ENCODE measurements around the gene ZNF208. TPM values are rescaled to one million over a fixed set of nuclear protein-coding genes. Genes with fewer than 3 reads are reported as not detected.
"Not testable (repeated sequence)": the region's sequence is repeated elsewhere in the genome, so short reads cannot be mapped to it uniquely, and the experiment has no call there.

Gene ZNF208
- total RNA-seq (ENCODE audit: unreplicated experiment), result not detected
- long read RNA-seq, result 0 reads

- not testable (repeated sequence) for H3K4me3 Mint-ChIP-seq (ENCODE audit: unreplicated experiment); H3K4me1 Mint-ChIP-seq (ENCODE audit: low read depth, unreplicated experiment); H3K27ac Mint-ChIP-seq (ENCODE audit: unreplicated experiment); H3K27me3 Mint-ChIP-seq (ENCODE audit: unreplicated experiment); H3K36me3 Mint-ChIP-seq (ENCODE audit: unreplicated experiment); DNase-seq
- H3K9me3 Mint-ChIP-seq (ENCODE audit: unreplicated experiment), result peaks cover 11% of the 10 kb centered on the region
Observed at GRCh38 chr19:22010437-22011143, at the start of gene ZNF208. ZNF208 (minus strand) TSS chr19:22010943; CDS start chr19:22010794, 149 bp downstream.

DNA sequence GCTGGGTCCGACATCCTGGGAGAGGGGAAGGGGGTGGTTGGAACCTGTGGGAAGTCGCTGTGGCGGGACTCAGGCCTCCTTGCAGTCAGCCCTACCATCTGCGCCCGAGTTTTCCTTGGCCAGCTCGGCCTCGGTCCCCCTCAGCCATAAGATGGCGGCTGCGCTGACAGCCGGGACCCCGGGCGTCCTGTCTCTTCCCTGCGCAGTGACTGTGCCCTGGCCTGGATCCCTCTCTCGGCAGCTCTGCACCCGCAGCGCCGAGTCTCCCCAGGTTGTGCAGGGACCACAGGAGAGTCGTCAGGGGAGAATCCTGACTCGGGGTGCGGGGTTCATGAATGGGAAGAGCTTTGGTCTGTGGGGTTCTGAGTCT, 41.9 kb upstream of the ZNF208 start:
- no peaks in the 10 kb centered on the region for H3K27me3 Mint-ChIP-seq (ENCODE audit: unreplicated experiment)

GRCh38 chr19:22041151-22041550, 30.4 kb upstream of the ZNF208 start:
- not testable (repeated sequence) for H3K4me3 Mint-ChIP-seq (ENCODE audit: unreplicated experiment); H3K36me3 Mint-ChIP-seq (ENCODE audit: unreplicated experiment); H3K27me3 Mint-ChIP-seq (ENCODE audit: unreplicated experiment); H3K27ac Mint-ChIP-seq (ENCODE audit: unreplicated experiment); DNase-seq; H3K4me1 Mint-ChIP-seq (ENCODE audit: low read depth, unreplicated experiment)
- H3K9me3 Mint-ChIP-seq (ENCODE audit: unreplicated experiment), result peaks cover 20% of the 10 kb centered on the region

More for the DNA sequence above, 41.9 kb upstream of the ZNF208 start:
- Mint-ChIP-seq H3K36me3 (ENCODE audit: unreplicated experiment) (no peaks in the 10 kb centered on the region), H3K27ac (ENCODE audit: unreplicated experiment) (no peak overlapping the region), H3K4me3 (ENCODE audit: unreplicated experiment) (no peak overlapping the region), H3K9me3 (ENCODE audit: unreplicated experiment) (peaks cover 2% of the 10 kb centered on the region), H3K4me1 (ENCODE audit: low read depth, unreplicated experiment) (no peaks in the 10 kb centered on the region)
- no peak for DNase-seq
- TF ChIP-seq, protein P1, sequence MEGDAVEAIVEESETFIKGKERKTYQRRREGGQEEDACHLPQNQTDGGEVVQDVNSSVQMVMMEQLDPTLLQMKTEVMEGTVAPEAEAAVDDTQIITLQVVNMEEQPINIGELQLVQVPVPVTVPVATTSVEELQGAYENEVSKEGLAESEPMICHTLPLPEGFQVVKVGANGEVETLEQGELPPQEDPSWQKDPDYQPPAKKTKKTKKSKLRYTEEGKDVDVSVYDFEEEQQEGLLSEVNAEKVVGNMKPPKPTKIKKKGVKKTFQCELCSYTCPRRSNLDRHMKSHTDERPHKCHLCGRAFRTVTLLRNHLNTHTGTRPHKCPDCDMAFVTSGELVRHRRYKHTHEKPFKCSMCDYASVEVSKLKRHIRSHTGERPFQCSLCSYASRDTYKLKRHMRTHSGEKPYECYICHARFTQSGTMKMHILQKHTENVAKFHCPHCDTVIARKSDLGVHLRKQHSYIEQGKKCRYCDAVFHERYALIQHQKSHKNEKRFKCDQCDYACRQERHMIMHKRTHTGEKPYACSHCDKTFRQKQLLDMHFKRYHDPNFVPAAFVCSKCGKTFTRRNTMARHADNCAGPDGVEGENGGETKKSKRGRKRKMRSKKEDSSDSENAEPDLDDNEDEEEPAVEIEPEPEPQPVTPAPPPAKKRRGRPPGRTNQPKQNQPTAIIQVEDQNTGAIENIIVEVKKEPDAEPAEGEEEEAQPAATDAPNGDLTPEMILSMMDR (IDR thresholded peaks at IDR 0.05; ENCODE audit: partially characterized antibody, unreplicated experiment), result no peak

DNA sequence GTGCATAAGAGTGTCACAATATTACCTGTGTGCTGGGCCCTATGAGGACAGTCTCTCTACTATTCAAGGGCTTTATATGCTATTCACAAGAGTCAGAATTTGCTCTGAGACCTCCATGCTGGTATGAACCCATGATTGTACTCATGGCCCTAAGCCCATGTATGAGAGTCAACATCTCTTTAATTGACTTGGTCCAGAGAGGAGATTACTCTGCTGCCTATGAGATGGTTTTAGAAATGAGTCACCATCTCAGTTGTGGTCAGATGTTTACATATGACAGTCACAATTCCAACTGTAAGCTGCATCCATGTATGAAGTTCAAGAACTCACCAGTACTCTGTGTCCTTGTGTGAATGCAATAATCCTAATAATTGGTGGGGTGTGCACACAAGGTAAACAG, 19.9 kb upstream of the ZNF208 start:
- TF ChIP-seq, protein P1 (IDR thresholded peaks at IDR 0.05; ENCODE audit: partially characterized antibody, unreplicated experiment), result no peak
- H3K9me3 Mint-ChIP-seq (ENCODE audit: unreplicated experiment), result peaks cover 17% of the 10 kb centered on the region
- H3K27ac Mint-ChIP-seq (ENCODE audit: unreplicated experiment), result no peak overlapping the region
- H3K27me3 Mint-ChIP-seq (ENCODE audit: unreplicated experiment), result peaks cover 4% of the 10 kb centered on the region
- peaks cover 8% of the 10 kb centered on the region for H3K36me3 Mint-ChIP-seq (ENCODE audit: unreplicated experiment)
- no peaks in the 10 kb centered on the region for H3K4me1 Mint-ChIP-seq (ENCODE audit: low read depth, unreplicated experiment)
- H3K4me3 Mint-ChIP-seq (ENCODE audit: unreplicated experiment), result no peak overlapping the region
- DNase-seq, result no peak

DNA sequence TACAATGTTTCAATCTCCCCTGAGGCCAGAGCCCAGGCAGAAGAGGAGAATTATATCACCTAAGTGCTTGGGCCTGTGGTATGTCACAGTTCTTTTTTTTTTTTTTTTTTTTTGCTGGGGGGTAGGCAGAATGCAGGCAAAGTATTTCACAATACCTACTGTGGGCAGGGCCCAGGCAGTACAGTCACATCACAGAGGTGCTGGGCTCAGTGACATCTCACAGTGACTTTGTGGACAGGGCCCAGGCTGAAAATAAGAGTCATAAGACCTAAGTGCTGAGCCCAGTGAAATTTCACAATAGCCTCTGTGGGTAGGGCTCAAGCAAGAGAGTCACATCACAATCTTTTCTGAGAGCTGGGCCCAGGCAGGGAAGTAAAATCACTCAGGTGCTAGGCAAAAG, 15.9 kb upstream of the ZNF208 start:
- H3K27ac Mint-ChIP-seq (ENCODE audit: unreplicated experiment), result no peak overlapping the region
- H3K27me3 Mint-ChIP-seq (ENCODE audit: unreplicated experiment), result peaks cover 4% of the 10 kb centered on the region
- no peak for DNase-seq
- peaks cover 16% of the 10 kb centered on the region for H3K9me3 Mint-ChIP-seq (ENCODE audit: unreplicated experiment)
- TF ChIP-seq, protein P1 (IDR thresholded peaks at IDR 0.05; ENCODE audit: partially characterized antibody, unreplicated experiment), result no peak
- H3K4me1 Mint-ChIP-seq (ENCODE audit: low read depth, unreplicated experiment), result no peaks in the 10 kb centered on the region
- H3K4me3 Mint-ChIP-seq (ENCODE audit: unreplicated experiment), result no peak overlapping the region
- H3K36me3 Mint-ChIP-seq (ENCODE audit: unreplicated experiment), result peaks cover 8% of the 10 kb centered on the region

DNA sequence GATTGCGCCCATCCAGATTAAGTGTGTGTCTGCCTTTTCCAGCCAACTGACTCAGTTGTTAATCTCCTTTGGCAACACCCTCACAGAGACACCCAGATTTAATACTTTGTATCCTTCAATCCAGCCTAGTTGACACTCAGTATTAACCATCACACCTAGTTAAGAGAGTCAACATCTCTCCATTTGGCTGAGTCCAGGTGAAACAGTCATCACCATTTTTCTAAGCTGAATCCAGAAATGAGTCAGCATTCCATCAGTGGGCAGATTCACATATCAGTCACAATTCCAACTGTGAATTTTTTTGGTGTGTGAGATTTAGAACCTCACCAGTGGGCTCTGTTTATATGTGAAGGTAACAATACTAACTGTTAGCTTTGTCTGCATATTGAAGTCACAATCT, 14.8 kb upstream of the ZNF208 start:
- not testable (repeated sequence) for H3K27ac Mint-ChIP-seq (ENCODE audit: unreplicated experiment); H3K4me1 Mint-ChIP-seq (ENCODE audit: low read depth, unreplicated experiment); H3K36me3 Mint-ChIP-seq (ENCODE audit: unreplicated experiment); H3K27me3 Mint-ChIP-seq (ENCODE audit: unreplicated experiment); H3K4me3 Mint-ChIP-seq (ENCODE audit: unreplicated experiment); DNase-seq
- peaks cover 16% of the 10 kb centered on the region for H3K9me3 Mint-ChIP-seq (ENCODE audit: unreplicated experiment)
